ENCODE results near the gene PRKCE.

DNA sequence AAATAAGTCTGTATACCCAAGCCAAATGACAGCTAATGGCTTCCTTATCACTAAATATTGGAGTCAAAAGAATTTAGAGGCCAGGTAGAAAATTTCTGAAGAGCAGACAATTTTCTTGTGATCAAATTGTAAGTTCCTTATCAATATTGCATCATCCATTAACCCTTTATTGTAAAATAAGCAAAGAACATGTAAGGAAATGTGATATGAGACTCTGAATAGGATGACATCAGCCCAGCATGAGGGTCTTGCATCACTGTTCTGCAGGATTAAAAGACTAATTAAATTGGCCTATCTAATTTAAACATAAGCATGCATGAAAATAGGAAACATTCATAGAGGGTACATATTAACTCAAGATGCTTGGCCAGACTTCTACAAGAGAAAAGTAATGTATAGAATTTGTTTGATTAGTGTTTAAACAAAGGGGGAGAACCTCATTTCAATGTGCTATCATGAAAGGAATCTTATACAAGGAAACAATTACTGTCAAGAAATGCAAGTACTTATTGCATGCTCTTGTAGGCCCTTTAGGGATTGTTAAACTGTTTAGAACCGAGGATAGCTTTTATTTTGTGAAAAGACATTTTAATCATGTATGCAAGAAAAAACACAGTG, 302.9 kb downstream of the PRKCE start:
- TF ChIP-seq RAD21 (IDR thresholded peaks at IDR 0.05; ENCODE audit: low read length) (no peak), EZH2phosphoT487 (IDR thresholded peaks at IDR 0.05; ENCODE audit: borderline replicate concordance, low read depth) (no peak), SMC3 (IDR thresholded peaks at IDR 0.05; ENCODE audit: low read depth, low read length) (no peak), TAF1 (IDR thresholded peaks at IDR 0.05; ENCODE audit: borderline replicate concordance, low read depth, low read length) (no peak), GABPA (IDR thresholded peaks at IDR 0.05; ENCODE audit: low read depth) (no peak), NFIC (IDR thresholded peaks at IDR 0.05; ENCODE audit: borderline replicate concordance) (no peak), POLR2AphosphoS5 (IDR thresholded peaks at IDR 0.05; ENCODE audit: low read depth, low read length) (no peak), YY1 (IDR thresholded peaks at IDR 0.05; ENCODE audit: low read depth) (no peak), TEAD4 (IDR thresholded peaks at IDR 0.05; ENCODE audit: borderline replicate concordance, insufficient read depth) (no peak)
- TF ChIP-seq, protein P1, sequence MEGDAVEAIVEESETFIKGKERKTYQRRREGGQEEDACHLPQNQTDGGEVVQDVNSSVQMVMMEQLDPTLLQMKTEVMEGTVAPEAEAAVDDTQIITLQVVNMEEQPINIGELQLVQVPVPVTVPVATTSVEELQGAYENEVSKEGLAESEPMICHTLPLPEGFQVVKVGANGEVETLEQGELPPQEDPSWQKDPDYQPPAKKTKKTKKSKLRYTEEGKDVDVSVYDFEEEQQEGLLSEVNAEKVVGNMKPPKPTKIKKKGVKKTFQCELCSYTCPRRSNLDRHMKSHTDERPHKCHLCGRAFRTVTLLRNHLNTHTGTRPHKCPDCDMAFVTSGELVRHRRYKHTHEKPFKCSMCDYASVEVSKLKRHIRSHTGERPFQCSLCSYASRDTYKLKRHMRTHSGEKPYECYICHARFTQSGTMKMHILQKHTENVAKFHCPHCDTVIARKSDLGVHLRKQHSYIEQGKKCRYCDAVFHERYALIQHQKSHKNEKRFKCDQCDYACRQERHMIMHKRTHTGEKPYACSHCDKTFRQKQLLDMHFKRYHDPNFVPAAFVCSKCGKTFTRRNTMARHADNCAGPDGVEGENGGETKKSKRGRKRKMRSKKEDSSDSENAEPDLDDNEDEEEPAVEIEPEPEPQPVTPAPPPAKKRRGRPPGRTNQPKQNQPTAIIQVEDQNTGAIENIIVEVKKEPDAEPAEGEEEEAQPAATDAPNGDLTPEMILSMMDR (IDR thresholded peaks at IDR 0.05), result no peak
- TF ChIP-seq, protein P2, sequence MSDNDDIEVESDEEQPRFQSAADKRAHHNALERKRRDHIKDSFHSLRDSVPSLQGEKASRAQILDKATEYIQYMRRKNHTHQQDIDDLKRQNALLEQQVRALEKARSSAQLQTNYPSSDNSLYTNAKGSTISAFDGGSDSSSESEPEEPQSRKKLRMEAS (IDR thresholded peaks at IDR 0.05; ENCODE audit: low read depth), result no peak
- TF ChIP-seq, protein P3, sequence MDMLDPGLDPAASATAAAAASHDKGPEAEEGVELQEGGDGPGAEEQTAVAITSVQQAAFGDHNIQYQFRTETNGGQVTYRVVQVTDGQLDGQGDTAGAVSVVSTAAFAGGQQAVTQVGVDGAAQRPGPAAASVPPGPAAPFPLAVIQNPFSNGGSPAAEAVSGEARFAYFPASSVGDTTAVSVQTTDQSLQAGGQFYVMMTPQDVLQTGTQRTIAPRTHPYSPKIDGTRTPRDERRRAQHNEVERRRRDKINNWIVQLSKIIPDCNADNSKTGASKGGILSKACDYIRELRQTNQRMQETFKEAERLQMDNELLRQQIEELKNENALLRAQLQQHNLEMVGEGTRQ (IDR thresholded peaks at IDR 0.05; ENCODE audit: borderline replicate concordance, low read depth, low read length), result no peak
- TF ChIP-seq, protein P4, sequence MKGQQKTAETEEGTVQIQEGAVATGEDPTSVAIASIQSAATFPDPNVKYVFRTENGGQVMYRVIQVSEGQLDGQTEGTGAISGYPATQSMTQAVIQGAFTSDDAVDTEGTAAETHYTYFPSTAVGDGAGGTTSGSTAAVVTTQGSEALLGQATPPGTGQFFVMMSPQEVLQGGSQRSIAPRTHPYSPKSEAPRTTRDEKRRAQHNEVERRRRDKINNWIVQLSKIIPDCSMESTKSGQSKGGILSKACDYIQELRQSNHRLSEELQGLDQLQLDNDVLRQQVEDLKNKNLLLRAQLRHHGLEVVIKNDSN (IDR thresholded peaks at IDR 0.05; ENCODE audit: borderline replicate concordance, low read depth), result no peak
- TF ChIP-seq, protein P5, sequence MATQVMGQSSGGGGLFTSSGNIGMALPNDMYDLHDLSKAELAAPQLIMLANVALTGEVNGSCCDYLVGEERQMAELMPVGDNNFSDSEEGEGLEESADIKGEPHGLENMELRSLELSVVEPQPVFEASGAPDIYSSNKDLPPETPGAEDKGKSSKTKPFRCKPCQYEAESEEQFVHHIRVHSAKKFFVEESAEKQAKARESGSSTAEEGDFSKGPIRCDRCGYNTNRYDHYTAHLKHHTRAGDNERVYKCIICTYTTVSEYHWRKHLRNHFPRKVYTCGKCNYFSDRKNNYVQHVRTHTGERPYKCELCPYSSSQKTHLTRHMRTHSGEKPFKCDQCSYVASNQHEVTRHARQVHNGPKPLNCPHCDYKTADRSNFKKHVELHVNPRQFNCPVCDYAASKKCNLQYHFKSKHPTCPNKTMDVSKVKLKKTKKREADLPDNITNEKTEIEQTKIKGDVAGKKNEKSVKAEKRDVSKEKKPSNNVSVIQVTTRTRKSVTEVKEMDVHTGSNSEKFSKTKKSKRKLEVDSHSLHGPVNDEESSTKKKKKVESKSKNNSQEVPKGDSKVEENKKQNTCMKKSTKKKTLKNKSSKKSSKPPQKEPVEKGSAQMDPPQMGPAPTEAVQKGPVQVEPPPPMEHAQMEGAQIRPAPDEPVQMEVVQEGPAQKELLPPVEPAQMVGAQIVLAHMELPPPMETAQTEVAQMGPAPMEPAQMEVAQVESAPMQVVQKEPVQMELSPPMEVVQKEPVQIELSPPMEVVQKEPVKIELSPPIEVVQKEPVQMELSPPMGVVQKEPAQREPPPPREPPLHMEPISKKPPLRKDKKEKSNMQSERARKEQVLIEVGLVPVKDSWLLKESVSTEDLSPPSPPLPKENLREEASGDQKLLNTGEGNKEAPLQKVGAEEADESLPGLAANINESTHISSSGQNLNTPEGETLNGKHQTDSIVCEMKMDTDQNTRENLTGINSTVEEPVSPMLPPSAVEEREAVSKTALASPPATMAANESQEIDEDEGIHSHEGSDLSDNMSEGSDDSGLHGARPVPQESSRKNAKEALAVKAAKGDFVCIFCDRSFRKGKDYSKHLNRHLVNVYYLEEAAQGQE (IDR thresholded peaks at IDR 0.05; ENCODE audit: low read depth, low read length), result no peak

Measured in SK-N-SH (cell line).